Measurements from ENCODE around the gene TENM3. TPM values are rescaled to one million over a fixed set of nuclear protein-coding genes. Genes with fewer than 3 reads are reported as not detected.

TENM3 gene
- polyA plus RNA-seq, 1 of the 3 experiments (the other 2 are of a cell fraction), result 10.4 TPM

DNA sequence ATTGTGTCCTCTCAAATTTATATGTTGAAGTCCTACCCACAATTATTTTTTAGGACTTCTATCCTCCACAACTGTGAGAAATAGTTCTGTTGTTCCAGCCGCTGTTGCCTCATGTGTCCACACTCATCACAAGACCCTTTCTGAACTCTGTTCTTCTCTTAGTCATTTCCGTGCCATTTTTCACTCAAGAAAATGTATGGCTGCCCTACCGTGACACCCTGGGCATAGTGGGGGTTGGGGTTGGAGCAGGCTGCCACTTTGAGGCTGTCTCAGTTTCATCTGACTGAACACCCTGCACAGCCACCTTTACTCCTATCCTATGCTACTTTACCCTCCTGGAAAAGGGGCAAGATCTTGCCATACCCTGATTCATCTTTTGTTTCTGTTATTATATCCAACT lies 319.1 kb downstream of the TENM3 start:
- Histone ChIP-seq H2AFZ (ENCODE audit: low read depth) (no peak overlapping the region), H3K9ac (no peak overlapping the region), H3K27me3 (ENCODE audit: insufficient read depth) (no peaks in the 10 kb centered on the region), H3K4me3 (ENCODE audit: low read depth in 2 of 2, low read length in 1 of 2) (no peak overlapping the region), H3K79me2 (ENCODE audit: insufficient read depth) (no peaks in the 10 kb centered on the region), H3K4me2 (no peak overlapping the region), H3K4me1 (ENCODE audit: control insufficient read depth in 1 of 2, insufficient read depth in 2 of 2, low read depth in 1 of 2, low read length in 1 of 2) (peaks cover 0 to 4% of the 10 kb centered on the region in 2 experiments; a peak in 2 of 4 replicates), H3F3A (replicated peaks; ENCODE audit: insufficient read depth) (no peaks in the 10 kb centered on the region), H3K36me3 (replicated peaks in 1 of 2; ENCODE audit: control insufficient read depth in 1 of 2, insufficient read depth in 2 of 2, low read length in 1 of 2) (no peaks in the 10 kb centered on the region), H3K9me2 (no peaks in the 10 kb centered on the region), H4K20me1 (ENCODE audit: insufficient read depth) (no peaks in the 10 kb centered on the region), H3K9me3 (no peaks in the 10 kb centered on the region), H3K27ac (ENCODE audit: low read depth in 2 of 2, low read length in 1 of 2) (no peak overlapping the region)
- ChIA-PET CTCF (no interaction called here), POLR2A (no interaction called here)
- no peak for DNase-seq
- 83% methylated on average over 3 of the region's 3 CpGs for WGBS (ENCODE audit: low lambda C conversion rate)
- TF ChIP-seq USF1 (IDR thresholded peaks at IDR 0.05; ENCODE audit: borderline replicate concordance, low read depth), result no peak
- TF ChIP-seq EP300 (IDR thresholded peaks at IDR 0.05; ENCODE audit: borderline replicate concordance in 1 of 2, low read depth in 1 of 2, low read length in 1 of 2), result no peak
- no peak for TF ChIP-seq POLR2AphosphoS5 (IDR thresholded peaks at IDR 0.05; ENCODE audit: low read depth, low read length)
- no peak for TF ChIP-seq SIN3A (IDR thresholded peaks at IDR 0.05; ENCODE audit: borderline replicate concordance, low read depth, low read length)
- TF ChIP-seq CHD2 (IDR thresholded peaks at IDR 0.05; ENCODE audit: low read length, partially characterized antibody), result no peak
- no peak for TF ChIP-seq CTCF (IDR thresholded peaks at IDR 0.05)
- TF ChIP-seq MEF2A (IDR thresholded peaks at IDR 0.05; ENCODE audit: borderline replicate concordance, low read depth), result no peak
- TF ChIP-seq YY1 (IDR thresholded peaks at IDR 0.05; ENCODE audit: low read depth), result no peak
- TF ChIP-seq FOXM1 (IDR thresholded peaks at IDR 0.05; ENCODE audit: low read depth), result no peak
- TF ChIP-seq RCOR1 (IDR thresholded peaks at IDR 0.05; ENCODE audit: low read length), result no peak
- no peak for TF ChIP-seq RAD21 (IDR thresholded peaks at IDR 0.05; ENCODE audit: low read length)
- TF ChIP-seq, protein P1, sequence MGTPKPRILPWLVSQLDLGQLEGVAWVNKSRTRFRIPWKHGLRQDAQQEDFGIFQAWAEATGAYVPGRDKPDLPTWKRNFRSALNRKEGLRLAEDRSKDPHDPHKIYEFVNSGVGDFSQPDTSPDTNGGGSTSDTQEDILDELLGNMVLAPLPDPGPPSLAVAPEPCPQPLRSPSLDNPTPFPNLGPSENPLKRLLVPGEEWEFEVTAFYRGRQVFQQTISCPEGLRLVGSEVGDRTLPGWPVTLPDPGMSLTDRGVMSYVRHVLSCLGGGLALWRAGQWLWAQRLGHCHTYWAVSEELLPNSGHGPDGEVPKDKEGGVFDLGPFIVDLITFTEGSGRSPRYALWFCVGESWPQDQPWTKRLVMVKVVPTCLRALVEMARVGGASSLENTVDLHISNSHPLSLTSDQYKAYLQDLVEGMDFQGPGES (IDR thresholded peaks at IDR 0.05; ENCODE audit: low read depth, low read length), result no peak
- TF ChIP-seq GATA2 (CRISPR knock-in tag; IDR thresholded peaks at IDR 0.05), result no peak
- TF ChIP-seq MXI1 (IDR thresholded peaks at IDR 0.05; ENCODE audit: low read depth, low read length), result no peak

GRCh38 chr4:182564724-182565369 lies 321.6 kb downstream of the TENM3 start:
- Histone ChIP-seq H3K9ac (no peak overlapping the region), H3F3A (replicated peaks; ENCODE audit: insufficient read depth) (no peaks in the 10 kb centered on the region), H3K36me3 (replicated peaks in 1 of 2; ENCODE audit: control insufficient read depth in 1 of 2, insufficient read depth in 2 of 2, low read length in 1 of 2) (no peaks in the 10 kb centered on the region), H3K27me3 (ENCODE audit: insufficient read depth) (no peaks in the 10 kb centered on the region), H2AFZ (ENCODE audit: low read depth) (no peak overlapping the region), H3K27ac (ENCODE audit: low read depth in 2 of 2, low read length in 1 of 2) (no peak overlapping the region), H3K4me1 (ENCODE audit: control insufficient read depth in 1 of 2, insufficient read depth in 2 of 2, low read depth in 1 of 2, low read length in 1 of 2) (no peaks in the 10 kb centered on the region; a peak in 1 of 4 replicates), H3K4me3 (ENCODE audit: low read depth in 2 of 2, low read length in 1 of 2) (no peak overlapping the region), H3K4me2 (no peak overlapping the region), H4K20me1 (ENCODE audit: insufficient read depth) (no peaks in the 10 kb centered on the region), H3K79me2 (ENCODE audit: insufficient read depth) (no peaks in the 10 kb centered on the region), H3K9me2 (no peaks in the 10 kb centered on the region), H3K9me3 (no peaks in the 10 kb centered on the region)
- CTCF ChIA-PET, result interaction anchor here (0.6 kb wide), 1 partner anchor 360 kb away, joined by 3 read pairs; no protein-coding TSS in a partner anchor
- no peak for DNase-seq
- 89% methylated on average over 4 of the region's 4 CpGs for WGBS (ENCODE audit: low lambda C conversion rate)
- POLR2A ChIA-PET, result no interaction called here
- TF ChIP-seq TCF12 (IDR thresholded peaks at IDR 0.05) (no peak), RCOR1 (IDR thresholded peaks at IDR 0.05; ENCODE audit: low read length) (no peak), CHD2 (IDR thresholded peaks at IDR 0.05; ENCODE audit: low read length, partially characterized antibody) (no peak), EZH2phosphoT487 (IDR thresholded peaks at IDR 0.05; ENCODE audit: borderline replicate concordance, low read depth) (no peak), SMC3 (IDR thresholded peaks at IDR 0.05; ENCODE audit: low read depth, low read length) (no peak), FOSL2 (IDR thresholded peaks at IDR 0.05; ENCODE audit: borderline replicate concordance, low read depth) (no peak), EP300 (IDR thresholded peaks at IDR 0.05; ENCODE audit: borderline replicate concordance in 1 of 2, low read depth in 1 of 2, low read length in 1 of 2) (no peak), ELF1 (IDR thresholded peaks at IDR 0.05) (no peak), RXRA (IDR thresholded peaks at IDR 0.05; ENCODE audit: borderline replicate concordance, low read depth) (no peak)
- TF ChIP-seq, protein P2, sequence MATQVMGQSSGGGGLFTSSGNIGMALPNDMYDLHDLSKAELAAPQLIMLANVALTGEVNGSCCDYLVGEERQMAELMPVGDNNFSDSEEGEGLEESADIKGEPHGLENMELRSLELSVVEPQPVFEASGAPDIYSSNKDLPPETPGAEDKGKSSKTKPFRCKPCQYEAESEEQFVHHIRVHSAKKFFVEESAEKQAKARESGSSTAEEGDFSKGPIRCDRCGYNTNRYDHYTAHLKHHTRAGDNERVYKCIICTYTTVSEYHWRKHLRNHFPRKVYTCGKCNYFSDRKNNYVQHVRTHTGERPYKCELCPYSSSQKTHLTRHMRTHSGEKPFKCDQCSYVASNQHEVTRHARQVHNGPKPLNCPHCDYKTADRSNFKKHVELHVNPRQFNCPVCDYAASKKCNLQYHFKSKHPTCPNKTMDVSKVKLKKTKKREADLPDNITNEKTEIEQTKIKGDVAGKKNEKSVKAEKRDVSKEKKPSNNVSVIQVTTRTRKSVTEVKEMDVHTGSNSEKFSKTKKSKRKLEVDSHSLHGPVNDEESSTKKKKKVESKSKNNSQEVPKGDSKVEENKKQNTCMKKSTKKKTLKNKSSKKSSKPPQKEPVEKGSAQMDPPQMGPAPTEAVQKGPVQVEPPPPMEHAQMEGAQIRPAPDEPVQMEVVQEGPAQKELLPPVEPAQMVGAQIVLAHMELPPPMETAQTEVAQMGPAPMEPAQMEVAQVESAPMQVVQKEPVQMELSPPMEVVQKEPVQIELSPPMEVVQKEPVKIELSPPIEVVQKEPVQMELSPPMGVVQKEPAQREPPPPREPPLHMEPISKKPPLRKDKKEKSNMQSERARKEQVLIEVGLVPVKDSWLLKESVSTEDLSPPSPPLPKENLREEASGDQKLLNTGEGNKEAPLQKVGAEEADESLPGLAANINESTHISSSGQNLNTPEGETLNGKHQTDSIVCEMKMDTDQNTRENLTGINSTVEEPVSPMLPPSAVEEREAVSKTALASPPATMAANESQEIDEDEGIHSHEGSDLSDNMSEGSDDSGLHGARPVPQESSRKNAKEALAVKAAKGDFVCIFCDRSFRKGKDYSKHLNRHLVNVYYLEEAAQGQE (IDR thresholded peaks at IDR 0.05; ENCODE audit: low read depth, low read length), result no peak
